ENCODE results near the gene CDH23.

CDH23 gene

GRCh38 chr10:71756311-71757191 lies 359.8 kb downstream of the CDH23 start:
- peak; percentile 72 for DNase-seq (ENCODE audit: low spot score)

- no peak for DNase-seq (ENCODE audit: low spot score)
Measured at GRCh38 chr10:71757399-71757922, 360.7 kb downstream of the CDH23 start.

DNA sequence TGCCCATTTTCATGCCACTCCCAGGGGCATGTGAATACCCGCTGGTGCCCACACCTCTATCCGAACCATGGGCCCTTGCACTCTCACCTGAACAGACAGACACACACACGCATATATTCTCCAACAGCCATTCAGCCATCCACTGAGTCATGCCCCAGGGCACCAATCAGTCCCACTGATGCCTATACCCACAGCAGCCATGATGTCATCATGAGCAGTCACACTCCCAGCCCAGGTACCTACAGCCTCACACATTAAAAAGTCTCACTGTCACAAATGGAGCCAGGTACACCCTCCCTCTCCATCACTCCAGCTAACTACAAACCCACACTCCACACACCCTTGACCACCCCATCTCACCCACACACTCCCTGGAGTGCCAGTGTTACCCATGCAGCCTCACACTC lies 364.4 kb downstream of the CDH23 start:
- no peak for DNase-seq (ENCODE audit: low spot score)

DNA sequence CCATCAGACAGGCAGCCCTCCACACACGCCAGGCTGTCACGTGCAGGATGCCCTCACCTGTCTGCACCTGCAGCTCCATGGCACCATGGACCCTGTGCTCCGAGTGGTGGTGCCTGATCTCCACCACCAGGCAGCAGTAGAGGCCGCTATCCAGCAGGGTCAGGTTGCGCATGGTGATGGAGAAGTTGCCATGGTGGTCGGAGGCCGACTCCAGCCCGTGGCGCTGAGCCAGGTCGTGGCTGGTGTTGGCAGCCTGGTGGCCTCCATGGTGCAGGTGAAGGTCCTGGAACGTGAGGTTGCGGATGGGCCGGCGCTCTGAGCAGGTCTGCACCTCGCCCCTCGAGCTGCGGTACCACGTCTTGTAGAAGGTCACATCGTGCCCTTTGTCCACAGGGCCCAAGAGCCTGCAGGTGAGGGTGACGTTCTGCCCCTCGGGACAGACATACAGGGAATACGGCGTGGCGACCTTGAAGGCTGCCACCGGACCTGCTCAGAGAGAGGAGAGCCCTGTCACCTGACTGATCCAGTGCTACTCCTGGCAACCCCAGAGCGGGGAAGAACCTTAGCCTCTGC lies 364.9 kb downstream of the CDH23 start:
- no peak for DNase-seq (ENCODE audit: low spot score)

- DNase-seq (ENCODE audit: low spot score), result no peak
Measured at GRCh38 chr10:71762324-71762723, 365.6 kb downstream of the CDH23 start.

- DNase-seq (ENCODE audit: low spot score), result no peak
Measured at GRCh38 chr10:71763352-71764127, 366.8 kb downstream of the CDH23 start.

DNA sequence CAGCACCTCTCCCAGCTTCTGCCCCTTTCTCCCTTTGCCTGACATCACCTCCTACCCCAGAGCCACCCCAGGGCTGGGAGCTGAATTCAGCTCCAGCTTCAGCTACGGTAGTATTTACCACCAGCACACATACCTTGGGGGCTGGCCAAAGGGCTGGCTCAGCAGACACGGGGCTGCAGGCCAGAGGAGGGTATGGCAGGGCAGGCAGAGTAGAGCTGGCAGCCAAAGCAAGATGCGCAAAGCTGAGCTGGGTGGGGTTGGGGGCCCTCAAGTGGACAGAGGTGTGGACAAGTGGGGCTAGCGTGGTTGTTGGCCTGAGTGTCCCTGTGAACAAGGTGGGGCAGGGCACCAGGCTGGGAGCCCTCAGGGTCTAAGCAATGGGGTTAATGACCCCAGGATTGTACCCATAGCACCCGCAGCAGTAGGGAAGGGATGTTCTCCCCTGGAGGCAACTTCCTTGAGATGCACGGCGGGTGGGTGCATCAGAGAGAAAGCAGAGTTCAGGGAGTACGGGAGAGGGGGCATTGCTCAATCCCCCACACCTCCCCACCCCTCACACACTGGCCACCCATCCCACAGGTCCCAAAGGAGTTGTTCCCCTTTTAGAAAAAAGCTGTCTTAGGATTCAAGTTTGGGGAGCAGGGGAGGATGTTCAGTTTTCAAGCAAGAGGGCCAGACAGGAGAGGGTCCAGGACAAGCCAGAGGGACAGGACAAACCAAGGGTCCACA lies 368.6 kb downstream of the CDH23 start:
- DNase-seq (ENCODE audit: low spot score), result no peak

DNA sequence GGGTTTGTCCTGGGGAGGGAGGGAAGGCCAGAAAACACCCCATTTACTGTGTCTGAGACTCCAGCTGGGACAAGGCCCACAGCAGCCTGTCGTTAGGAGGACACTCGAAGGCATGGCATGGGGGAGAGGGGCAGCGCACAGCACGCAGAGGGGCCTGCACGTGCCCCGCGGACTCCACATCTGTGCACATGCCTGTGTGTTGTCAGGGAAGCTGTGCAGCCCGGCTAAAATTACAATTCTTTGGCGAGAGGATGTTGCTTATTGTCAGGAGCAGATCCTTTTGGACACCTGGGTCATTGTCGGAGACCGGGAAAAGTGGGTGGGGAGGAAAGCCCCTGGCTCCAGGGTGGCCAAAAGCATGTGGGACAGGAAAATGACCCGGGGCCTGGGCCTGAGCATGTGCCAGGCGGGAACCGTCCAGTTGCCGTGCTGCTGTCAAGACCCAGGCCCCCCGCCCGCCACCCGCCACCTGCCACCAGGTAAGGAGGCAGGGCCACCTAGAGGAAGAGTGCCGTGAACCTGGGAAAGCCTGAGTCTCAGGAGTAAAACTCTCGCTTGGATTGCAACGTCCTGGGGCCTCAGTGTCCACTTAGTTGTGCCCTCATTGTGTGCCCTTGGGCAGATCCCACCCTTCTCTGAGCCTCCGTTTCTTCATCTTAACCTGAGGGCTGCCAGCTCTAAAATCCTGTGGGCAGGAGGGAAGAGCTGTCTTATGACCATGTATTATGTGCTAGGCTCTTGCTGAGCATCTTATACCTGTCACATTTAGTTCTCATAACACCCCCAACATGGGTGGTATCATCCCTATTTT lies 369.4 kb downstream of the CDH23 start:
- DNase-seq (ENCODE audit: low spot score), result no peak

GRCh38 chr10:71766717-71767419 lies 370.1 kb downstream of the CDH23 start:
- no peak for DNase-seq (ENCODE audit: low spot score)

- no peak for DNase-seq (ENCODE audit: low spot score)
Measured at GRCh38 chr10:71767420-71768035, 370.8 kb downstream of the CDH23 start.

DNA sequence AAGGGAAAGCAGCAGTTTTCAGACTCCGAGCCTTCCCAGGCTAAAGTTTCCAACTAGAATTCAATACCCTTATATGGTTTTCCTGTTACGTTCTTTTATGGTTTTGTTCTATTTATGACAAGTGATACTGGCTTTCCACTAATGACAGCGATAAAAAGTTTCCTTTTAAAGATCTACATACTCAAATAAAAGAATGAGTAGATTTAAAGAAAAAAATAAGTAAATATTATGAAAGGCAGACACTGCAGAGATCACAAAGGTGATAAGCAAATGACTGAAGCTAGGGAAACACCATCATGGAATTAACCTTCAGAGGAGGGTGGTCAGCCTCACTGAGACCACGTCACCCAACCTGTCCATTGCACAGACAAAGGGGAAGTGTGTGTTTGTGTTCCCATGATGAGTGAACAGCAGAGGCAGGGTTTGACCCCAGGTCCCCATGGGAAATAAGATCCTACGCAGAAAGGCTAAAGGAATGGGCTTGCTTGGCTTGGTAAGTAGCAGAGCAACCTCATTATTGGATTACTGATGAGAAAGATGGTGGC lies 372.6 kb downstream of the CDH23 start:
- DNase-seq (ENCODE audit: low spot score), result no peak

GRCh38 chr10:71770255-71770654 lies 373.5 kb downstream of the CDH23 start:
- no peak for DNase-seq (ENCODE audit: low spot score)

- DNase-seq (ENCODE audit: low spot score), result no peak
Measured at GRCh38 chr10:71770789-71771188, 374.1 kb downstream of the CDH23 start.

DNA sequence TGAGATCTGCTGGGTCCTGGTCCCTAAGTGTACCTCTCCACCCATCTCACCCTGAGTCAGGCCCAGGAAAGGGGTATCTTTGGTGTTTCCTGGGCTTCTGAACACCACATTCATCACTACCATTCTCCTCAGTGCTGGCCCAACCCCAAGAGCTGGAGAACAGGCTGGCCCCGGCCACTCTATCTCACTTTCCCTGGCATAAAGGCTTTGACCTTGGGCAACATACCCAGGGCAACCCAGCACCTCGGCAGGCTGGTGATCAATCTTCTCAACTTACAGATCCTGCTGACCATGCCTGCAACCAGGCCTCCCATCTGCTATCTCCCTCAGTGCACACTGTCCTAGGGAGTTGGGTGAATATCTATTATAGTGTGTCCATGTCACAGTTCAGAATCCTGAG lies 374.5 kb downstream of the CDH23 start:
- no peak for DNase-seq (ENCODE audit: low spot score)

- DNase-seq (ENCODE audit: low spot score), result no peak
Measured at GRCh38 chr10:71771821-71772617, 375.3 kb downstream of the CDH23 start.

GRCh38 chr10:71772832-71773220 lies 376.1 kb downstream of the CDH23 start:
- no peak for DNase-seq (ENCODE audit: low spot score)

GRCh38 chr10:71773221-71773971 lies 376.7 kb downstream of the CDH23 start, which contains the start of gene VSIR:
Gene VSIR, minus strand, starts transcription at chr10:71773520. Its CDS starts 81 bp downstream, at chr10:71773439.
- peak; percentile 86 for DNase-seq (ENCODE audit: low spot score)

Data from activated CD4-positive, alpha-beta T cell treated with anti-CD3 and anti-CD28 coated beads, Interleukin-2, Interleukin-4, amounts not matched to agents 100 ng/mL and 50 ng/mL, durations not matched to agents 16 hours and 8 hours (primary cell).